Raji (cell line): ENCODE results near the gene FOXP4.

Experiments
- POLR2A ChIP-seq: IDR thresholded peaks from 2 replicates; pipeline ENCODE4 v1.6.1; 2011; ENCODE audit warnings: low read depth, low read length, control low read depth; ENCODE audit not compliant: insufficient read depth

FOXP4 gene

DNA sequence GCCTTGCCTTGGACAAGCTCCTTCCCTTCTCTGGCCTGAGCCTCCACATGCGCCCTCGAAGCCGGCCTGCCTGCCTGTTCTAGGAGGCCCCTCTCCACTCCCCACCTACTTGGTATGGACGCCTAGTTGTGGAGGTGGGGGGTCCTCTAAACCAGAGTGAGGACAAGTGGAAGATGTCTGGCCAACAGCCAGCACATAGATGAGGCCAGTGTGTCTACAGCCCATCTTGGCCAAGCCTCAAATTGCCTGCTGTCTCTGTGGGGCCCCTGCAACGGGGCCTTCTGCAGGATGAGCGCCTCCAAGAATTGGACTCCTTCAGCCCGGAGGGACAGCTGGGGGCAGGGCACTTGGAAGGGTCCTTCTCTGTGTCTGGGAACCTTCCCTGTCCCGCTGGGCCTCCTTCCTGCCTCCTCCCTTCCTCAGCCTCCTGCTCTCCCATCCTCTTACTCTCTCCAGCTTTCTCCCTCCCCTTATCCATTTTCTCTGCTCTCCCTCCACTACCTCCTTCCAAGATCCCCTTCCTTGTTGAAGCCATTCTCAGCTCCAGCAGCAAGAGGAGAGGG lies 93.7 kb downstream of the FOXP4 start:
- no peak for TF ChIP-seq POLR2A

DNA sequence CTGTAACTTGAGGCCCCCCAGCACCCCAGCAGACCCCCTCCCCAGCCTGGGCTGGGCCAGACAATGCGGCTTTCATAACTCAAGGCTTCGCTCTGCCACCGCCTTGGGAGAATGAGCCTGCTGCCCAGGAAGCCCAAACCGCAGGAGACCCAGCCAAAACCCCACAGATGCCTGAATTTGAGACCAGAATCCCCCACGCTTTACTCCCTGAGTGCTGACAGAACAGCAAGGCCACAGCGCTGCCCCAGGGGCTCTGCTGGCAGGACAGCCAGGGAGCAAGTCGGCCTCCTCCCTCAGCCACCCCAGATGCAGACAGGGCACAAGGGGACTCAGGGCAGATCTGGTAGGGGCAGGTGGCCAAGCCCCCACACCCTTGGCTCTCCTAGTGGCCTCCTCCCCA lies 94.2 kb downstream of the FOXP4 start:
- TF ChIP-seq POLR2A, result no peak

- no peak for TF ChIP-seq POLR2A
Measured at GRCh38 chr6:41641352-41641925, 95.3 kb downstream of the FOXP4 start.

- no peak for TF ChIP-seq POLR2A
Measured at GRCh38 chr6:41642090-41642959, 96.1 kb downstream of the FOXP4 start.

DNA sequence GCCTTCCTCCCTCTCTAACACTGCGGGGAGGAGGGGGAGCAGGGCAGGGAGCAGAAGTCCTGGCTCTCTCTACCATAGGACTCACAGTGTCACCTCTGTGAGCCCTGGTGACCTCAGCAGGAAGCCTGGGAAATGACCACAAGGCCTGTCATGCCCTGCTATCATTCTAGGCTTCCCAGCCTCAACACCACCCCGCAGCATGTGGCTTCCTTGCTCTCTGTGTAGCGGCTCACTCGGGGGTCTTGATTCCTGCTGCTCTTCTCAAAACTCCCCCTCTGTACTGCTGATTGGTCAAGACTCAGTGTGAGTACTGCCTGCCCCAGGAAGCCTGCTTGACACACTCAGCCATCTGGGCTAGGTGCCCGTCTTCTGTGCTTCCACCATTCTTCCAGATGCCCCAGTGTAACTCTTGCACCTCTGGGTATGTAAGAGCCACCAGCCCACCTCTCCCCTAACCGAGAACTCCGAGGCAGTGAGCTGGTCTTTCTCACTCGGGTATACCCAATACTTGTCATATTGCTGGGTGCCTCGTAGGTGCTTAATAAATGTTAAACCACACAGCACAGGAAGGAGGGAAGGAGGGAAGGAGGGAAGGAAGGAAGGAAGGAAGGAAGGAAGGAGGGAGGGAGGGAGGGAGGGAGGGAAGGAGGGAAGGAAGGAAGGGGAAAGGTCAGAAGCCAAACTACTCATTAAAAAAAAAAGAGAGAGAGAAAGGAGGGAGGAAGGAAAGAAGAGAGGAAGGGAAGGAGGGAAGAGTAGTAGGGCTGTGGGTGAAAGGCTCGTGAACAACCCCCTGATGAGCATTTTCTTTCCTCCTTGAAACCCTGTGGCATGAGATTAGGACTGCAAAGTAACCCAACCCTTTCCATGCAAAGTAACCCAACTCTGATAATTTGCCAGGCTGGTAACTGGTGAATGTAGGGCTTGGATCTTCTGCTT lies 97.0 kb downstream of the FOXP4 start:
- no peak for TF ChIP-seq POLR2A

DNA sequence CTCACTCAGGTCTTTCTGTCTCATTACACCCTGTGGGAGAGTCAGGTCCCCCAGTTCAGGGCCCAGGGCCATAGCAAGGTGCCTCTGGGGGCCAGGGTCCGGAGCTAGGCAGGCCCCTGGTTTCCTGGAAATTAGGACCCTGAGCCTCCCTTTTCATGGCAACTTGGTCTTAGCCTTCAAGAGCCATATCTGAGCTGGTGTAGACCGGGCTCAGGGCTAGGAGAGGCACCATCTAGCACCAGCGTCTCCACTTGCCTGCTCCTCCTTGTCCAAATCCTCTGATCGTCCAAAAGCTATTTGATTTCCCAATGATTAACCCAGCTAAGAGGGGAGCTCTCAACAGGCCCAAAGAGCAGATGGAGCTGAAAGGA lies 97.7 kb downstream of the FOXP4 start:
- no peak for TF ChIP-seq POLR2A

DNA sequence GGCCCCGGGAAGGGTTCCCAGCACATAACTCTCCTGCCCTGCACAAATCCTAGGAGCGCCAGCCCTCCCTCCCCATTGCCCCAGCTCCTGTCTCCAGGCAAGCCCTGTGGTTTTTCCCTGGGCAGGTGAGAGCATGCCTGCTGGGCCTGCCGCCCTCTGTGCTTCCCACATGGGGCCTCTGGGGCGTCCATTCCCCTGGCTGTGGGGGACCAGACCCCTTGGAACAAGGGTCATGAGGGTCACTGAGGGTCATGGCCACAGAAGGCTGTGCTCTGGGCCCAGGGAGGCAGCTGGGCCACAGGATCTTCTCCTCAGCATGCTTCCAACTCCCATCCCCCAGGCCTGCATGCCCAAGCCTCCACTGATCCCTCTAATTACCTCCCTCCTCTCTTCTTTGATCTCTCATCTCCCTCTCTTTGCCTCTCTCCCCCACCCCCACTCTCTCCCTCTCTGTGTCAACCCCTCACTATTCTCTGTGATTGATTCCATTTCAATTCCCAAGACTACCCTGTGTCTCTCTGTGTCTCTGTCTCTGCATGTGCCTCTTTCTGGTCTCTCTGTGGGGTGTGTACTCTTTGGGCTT lies 98.2 kb downstream of the FOXP4 start:
- no peak for TF ChIP-seq POLR2A

GRCh38 chr6:41645007-41645618 lies 98.9 kb downstream of the FOXP4 start:
- no peak for TF ChIP-seq POLR2A

DNA sequence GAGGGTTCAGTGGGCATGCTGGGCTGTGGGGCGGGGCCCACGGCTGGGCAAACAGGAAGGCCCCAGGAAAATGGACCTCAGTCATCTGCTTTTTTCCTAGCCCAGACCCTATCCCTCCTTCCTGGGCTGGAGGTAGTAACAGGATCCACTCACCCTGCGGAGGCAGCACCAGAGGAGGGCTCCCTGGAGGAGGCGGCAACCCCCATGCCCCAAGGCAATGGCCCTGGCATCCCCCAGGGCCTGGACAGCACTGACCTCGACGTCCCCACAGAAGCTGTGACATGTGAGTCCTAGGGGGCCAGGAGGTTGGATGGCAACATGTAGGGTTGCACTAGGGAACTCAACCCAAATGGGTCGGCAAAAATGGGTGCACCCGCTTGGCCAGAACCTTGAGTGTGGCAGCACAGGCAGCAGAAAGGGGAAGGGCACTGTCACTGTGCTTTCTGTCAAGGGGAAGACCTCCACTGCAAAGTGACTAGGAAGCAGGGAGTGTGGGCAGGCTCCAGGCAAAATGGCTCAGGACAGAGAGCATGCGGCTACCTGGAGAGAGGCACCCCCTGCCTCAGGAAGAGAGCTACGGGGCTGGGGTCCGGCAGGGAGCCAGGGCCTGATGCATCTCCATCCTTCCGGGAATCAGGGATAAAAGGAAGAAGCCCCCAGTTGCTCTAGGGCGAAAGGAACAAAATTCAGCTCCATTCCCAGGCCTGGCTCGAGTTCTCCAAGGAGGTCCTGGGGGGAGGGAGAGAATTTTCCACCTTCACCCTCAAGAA lies 100.0 kb downstream of the FOXP4 start:
- TF ChIP-seq POLR2A, result no peak

- no peak for TF ChIP-seq POLR2A
Measured at GRCh38 chr6:41647061-41647511, 100.9 kb downstream of the FOXP4 start.

- no peak for TF ChIP-seq POLR2A
Measured at GRCh38 chr6:41648070-41648585, 101.9 kb downstream of the FOXP4 start.

DNA sequence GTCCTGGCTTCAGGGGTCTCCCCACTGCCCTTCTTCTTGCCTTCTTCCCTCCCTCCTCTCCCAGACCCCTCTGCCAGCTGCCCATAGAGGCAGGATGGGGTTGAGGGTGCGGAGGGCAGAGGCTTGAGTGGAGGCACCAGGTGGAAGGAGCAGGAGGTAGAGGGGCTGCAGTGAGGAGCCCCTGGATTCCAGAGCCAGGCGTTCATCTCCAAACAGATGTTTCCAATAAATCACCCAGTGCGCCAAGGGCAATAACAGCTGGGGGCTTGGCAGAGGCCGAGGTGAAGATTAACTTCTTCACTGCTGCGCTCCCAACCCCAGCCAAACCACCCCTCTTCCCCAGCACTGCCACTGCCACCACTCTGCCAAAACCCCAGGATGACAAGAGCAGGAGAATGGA lies 102.7 kb downstream of the FOXP4 start:
- no peak for TF ChIP-seq POLR2A

- no peak for TF ChIP-seq POLR2A
Measured at GRCh38 chr6:41649596-41649995, 103.4 kb downstream of the FOXP4 start.

DNA sequence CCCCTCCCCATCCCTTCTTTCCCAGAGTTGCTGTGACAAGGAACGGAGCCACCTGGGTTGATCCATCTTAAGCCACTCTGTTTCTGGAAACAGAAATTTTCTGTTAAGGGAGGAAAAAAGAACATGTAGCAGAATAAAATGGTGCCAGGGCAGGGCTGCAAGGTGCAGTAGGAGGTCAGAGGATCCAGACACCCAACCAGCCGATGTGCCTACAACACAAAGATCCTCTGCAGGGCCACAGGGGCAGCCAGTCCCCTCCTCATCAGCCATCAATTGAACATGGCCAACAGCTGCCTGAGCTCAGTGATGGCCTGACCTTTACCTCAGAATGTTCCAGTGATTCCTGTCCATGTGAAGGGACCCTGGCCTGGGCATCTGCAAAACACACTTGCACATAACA lies 103.9 kb downstream of the FOXP4 start:
- TF ChIP-seq POLR2A, result no peak
